Activated CD8-positive, alpha-beta memory T cell treated with anti-CD3 and anti-CD28 coated beads for 4 hours (primary cell): ENCODE measurements around the gene PRKAG1.
"Not testable (repeated sequence)": the region's sequence is repeated elsewhere in the genome, so short reads cannot be mapped to it uniquely, and the experiment has no call there.

Experiments used
- DNase-seq, 2 donors: peaks; one replicate each; pipeline ENCODE4 v3.0.0-alpha.2; 2020; ENCODE audit warnings: low read depth in 2 of 2

PRKAG1 gene

DNA sequence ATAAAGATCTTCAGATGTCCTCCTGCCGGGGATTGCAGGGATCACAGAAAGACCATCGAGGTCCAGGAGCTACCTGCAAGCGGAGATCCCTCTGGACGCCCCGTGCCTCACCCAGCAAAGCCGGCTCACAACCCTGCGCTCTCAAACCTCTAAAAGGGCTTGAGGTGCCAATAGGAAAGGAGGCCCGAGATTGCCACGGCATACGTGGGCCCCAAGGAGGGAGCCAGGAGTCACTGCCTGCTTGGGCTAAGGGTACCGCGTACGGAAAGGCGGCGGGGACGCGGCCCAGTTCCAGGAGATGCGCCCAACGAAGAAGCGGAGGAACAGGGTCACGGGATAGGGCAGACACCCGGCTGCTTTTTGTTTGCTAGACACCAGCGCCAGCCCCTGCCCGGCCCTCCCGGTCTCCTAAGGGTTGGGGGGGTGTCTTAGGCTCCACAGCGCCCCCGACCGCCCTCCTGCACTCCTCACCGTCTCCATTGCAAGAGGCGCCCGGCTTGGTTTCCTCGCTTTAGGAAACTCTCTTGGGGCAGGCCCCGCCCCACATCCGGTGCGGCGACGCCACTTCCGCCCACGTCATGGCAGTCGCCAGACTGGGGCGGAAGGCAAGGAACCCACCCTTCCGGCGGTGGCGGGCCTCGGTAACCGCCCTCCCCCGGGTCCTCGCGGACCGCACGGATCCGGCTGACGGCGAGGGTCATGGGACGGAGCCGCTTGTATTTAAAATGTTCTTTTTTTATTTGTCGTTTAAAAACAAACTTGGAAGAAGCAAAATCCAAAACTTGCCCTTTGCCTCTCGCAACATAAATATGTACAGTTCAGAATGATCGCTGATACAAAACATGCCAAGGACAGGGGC is at the start of gene PRKAG1:
Gene PRKAG1 (minus strand): TSS at position 516 of the 859 bp plus-strand sequence. CDS start 36 bp downstream, at position 480.
- DNase-seq = peak; percentile 91 to 94

DNA sequence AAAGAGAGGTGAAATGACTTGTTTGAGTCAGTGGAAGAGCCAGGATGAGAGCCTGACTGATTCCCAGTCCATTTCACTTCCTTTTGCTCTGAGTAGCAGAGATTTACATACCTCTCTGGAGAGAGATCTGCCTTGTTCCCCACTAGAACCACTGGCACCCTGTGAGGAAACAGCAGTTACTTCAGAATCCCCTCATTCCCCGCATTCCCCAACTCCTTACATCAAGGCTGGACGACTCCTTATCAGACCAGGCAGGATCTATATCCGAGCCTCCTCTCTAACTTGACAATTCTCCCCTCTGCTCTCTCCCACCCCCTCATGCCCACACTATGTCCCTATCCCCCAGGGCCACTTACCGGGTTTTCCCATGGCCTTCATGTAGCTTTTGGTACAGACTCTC is 47.5 kb upstream of the PRKAG1 start:
- DNase-seq = no peak

GRCh38 chr12:49064767-49065152 is 46.2 kb upstream of the PRKAG1 start:
- DNase-seq = no peak

- DNase-seq = not testable (repeated sequence)
Observed at GRCh38 chr12:49061916-49062315, 43.3 kb upstream of the PRKAG1 start.

DNA sequence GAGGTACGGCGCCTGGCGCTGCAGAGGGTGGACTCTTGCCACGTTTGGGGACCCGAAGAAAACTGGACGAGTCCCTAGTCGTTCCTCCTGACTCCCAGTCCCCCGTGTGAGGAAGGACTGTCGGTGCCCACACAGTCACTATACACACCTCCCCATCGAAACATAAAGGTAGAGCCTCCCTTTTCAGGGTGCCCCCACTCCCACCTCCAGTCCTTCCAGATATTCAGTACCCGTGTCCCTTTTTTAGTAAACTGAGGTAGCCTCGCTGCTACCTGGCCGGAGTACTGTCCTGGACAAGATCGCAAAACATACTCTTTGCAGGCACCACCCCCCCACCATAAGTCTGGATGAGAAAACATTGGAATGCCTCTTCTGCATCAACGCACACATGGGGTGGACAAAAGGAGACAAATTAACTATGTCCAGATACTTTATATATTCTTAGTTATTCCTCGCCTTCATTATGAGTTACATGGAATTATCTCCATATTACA is 42.6 kb upstream of the PRKAG1 start:
- no peak for DNase-seq

DNA sequence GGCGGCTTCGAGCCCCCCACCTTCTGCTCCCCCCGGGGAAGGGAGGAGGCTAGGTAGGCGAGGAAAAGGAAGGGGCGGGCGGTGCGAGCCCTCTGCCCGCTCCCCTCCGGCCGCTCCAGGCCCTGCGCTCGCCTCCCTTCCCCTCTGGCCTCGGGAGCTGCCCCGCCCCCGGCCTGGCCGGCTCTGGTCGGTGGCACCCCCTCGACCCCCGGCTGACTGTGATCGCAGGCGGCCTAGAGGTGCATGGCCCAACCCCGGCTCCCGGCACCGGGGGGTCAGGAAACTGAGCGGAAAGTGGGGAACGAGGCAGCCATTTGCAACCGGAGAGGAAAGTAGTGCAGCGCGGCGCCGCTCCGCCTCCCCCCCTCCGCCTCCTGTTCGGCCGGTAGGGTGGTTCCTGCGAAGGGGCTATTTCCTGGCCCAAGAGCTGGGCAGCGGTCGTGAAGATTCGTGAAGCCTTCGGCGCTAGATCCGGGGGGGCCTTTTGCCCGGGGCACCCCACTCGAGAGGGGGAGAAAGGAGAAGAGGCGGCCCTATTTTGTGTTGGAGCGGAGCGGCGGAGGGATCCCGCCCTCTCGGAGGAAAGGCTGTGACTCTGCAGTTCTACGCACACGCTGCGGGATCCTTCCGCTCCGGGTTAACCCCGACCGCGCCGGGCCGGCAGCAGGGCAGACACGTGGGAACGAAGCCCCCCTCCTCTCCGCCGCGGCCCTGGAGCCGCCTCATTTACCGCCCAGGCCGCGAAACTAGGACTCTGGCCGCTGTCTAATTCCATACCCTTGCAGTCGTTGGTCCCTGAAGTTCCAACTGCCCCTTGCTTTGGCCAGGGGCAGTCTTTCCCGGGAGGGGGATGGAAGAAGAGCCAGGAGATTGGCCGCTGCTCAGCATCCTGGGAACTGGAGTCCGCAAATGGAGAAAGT is 41.9 kb upstream of the PRKAG1 start, which contains the start of gene KMT2D:
Gene KMT2D (minus strand): TSS at position 558 of the 920 bp plus-strand sequence. CDS start 5,470 bp downstream, outside the sequence.
- peak; percentile 66 to 82 for DNase-seq

GRCh38 chr12:49059299-49060171 is 41.0 kb upstream of the PRKAG1 start:
- no peak for DNase-seq

- DNase-seq = no peak
Observed at GRCh38 chr12:49059045-49059298, 40.4 kb upstream of the PRKAG1 start.

GRCh38 chr12:49058366-49059044 is 39.9 kb upstream of the PRKAG1 start:
- no peak for DNase-seq

- DNase-seq = no peak
Observed at GRCh38 chr12:49057888-49058287, 39.3 kb upstream of the PRKAG1 start.

- DNase-seq = no peak
Observed at GRCh38 chr12:49055978-49056754, 37.6 kb upstream of the PRKAG1 start.

GRCh38 chr12:49055092-49055491 is 36.5 kb upstream of the PRKAG1 start:
- DNase-seq = no peak

DNA sequence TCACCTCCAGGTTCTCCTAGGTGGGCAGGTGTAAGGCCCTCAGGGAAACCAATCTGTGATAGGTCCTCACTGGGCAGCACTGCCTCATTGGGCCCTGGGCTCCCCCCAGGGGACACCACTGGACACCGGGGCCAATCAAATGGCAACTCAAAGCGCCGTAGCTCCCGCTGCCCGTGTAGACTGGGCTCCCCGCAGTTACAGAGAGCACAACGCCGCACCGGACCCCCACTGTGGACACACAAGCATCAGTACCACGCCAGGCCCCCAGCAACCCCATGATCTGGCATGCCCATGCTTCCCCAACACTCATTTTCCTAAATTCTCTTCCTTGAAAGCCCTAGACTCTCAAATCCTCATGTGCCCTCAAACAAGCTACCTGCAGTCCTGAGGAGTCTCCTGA is 35.9 kb upstream of the PRKAG1 start:
- no peak for DNase-seq

GRCh38 chr12:49054096-49054495 is 35.5 kb upstream of the PRKAG1 start:
- no peak for DNase-seq

GRCh38 chr12:49052451-49053208 is 34.1 kb upstream of the PRKAG1 start:
- no peak for DNase-seq

- no peak for DNase-seq
Observed at GRCh38 chr12:49051777-49052438, 33.3 kb upstream of the PRKAG1 start.

DNA sequence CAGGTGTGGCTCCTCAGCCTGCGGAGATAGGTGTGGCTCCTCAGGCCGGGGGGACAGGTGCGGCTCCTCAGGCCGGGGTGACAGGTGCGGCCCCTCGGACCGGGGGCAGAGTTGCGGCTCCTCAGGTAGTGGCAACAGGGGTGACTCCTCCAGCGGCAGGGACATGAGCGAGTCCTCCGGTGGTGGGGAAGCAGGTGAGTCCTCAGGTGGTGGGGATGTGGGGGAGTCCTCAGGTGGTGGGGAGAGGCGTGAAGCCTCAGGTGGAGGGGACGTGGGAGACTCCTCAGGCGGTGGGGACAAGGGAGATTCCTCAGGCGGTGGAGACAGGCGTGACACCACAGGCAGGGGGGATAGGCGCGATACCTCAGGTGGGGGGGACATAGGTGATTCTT is 32.8 kb upstream of the PRKAG1 start:
- no peak for DNase-seq

DNA sequence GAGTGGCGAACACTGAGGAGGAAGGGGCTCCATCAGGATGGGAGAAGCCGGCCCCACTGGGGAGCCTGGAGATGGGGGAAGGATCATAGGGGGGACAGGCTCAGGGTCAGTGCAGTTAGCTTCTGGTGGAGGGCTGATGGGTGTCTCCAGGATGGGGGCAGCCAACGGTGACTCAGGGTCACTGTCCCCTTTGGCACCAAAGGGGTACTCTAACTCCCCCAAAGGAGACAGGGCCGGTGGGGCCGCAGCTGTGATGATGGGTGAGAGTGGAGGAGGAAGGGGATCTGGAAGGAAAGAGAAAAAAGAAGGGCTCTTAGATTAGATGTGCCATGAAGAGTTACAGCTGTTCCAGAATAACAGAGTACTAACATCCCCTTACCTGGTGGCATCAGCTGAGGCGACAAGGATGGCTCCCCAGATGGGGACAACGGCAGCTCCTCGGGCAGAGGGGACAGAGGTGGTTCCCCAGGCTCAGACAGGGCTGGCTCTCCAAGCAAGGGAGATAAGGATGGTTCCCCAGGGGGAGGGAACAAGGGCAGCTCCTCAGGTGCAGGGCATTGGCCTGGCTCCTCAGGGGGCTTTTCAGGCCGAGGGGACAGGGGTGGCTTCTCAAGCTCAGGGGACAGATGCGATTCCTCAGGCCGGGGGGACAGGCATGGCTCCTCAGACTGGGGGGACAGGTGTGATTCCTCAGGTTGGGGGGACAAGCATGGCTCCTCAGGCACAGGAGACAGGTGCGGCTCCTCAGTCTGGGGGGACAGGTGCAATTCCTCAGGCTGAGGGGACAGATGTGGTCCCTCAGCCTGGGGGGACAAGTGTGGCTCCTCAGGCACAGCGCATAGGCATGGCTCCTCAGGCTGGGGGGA is 32.2 kb upstream of the PRKAG1 start:
- DNase-seq = no peak
